Measurements from ENCODE around the gene MAGIX.
A peak's percentile ranks its signal among the peaks of the same experiment; 100 is the strongest.

MAGIX gene

GRCh38 chrX:49199906-49200771 is 37.6 kb downstream of the MAGIX start, which contains the start of gene SYP:
TSS of gene SYP (minus strand) at chrX:49200193. CDS start at chrX:49200186, 7 bp downstream.
- TF ChIP-seq POLR2A (IDR thresholded peaks at IDR 0.05; ENCODE audit: low read depth, low read length), result peak; percentile 87
- DNase-seq (ENCODE audit: insufficient read length, low spot score), result peak; percentile 45
- FAIRE-seq, result no peak

DNA sequence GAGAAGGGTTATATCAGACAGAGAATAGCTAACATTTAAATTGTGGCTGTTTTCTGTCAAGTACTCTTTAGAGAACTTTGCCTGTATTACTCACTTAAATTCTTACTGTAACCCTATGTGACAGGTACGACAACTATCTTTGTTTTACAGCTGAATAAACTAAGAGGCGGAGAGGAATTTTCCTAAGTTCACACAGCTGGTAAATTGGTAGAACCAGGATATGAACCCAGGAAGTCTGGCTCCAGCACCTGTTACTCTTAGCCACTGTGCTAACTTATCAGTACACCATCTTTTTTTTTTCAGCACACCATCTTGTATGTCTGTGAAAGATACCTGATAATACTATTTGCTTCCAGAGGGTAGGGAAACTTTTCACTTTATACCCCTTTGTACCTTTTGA is 39.5 kb downstream of the MAGIX start:
- TF ChIP-seq POLR2A (IDR thresholded peaks at IDR 0.05; ENCODE audit: low read depth, low read length), result no peak
- FAIRE-seq, result no peak
- no peak for DNase-seq (ENCODE audit: insufficient read length, low spot score)

- no peak for FAIRE-seq
- no peak for TF ChIP-seq POLR2A (IDR thresholded peaks at IDR 0.05; ENCODE audit: low read depth, low read length)
Measured at GRCh38 chrX:49203536-49203935, 41.0 kb downstream of the MAGIX start.

DNA sequence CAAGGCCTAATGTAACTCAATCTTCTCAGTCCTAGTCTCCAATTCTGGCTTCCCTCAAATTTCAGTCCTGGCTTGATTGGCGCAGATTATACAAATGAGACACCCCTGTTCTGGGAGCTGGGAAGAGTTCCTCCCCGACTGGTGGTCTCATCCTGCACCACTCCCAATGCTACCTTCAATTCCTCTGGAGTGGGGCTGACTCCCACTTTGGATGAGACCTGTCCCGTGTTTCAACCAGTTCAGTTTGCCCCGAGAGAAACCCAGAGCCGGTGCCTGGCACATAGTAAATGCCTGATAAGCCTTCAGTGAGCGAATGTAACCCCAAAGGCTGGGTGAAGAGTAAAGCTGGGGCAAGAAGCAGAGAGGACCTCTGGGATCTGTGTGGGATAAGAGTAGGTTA is 41.5 kb downstream of the MAGIX start:
- no peak for TF ChIP-seq POLR2A (IDR thresholded peaks at IDR 0.05; ENCODE audit: low read depth, low read length)
- FAIRE-seq (no peak), DNase-seq (ENCODE audit: insufficient read length, low spot score) (no peak)

More at GRCh38 chrX:49203536-49203935, 41.0 kb downstream of the MAGIX start:
- no peak for DNase-seq (ENCODE audit: insufficient read length, low spot score)

- DNase-seq (ENCODE audit: insufficient read length, low spot score) (no peak), FAIRE-seq (no peak)
- no peak for TF ChIP-seq POLR2A (IDR thresholded peaks at IDR 0.05; ENCODE audit: low read depth, low read length)
Measured at GRCh38 chrX:49204709-49205108, 42.2 kb downstream of the MAGIX start.

DNA sequence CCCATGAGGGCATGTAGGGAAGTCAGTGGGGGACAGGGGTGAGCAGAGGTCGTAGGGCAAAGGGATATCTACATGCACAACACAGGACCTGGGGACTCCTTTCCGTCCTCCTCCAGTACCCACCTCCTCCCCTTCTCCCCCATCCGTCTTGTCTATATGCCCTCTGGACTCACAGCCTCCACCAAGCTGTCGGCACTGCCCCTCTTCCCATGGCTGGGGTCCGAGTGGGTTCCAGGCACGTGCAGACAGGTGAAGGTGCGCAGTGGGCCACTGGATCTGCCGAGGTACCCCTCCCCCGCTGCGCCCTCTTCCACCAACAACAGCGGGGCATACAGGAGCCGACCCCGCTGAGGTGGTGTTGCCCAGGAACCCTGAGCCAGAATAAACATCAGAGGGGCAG is 42.9 kb downstream of the MAGIX start:
- DNase-seq (ENCODE audit: insufficient read length, low spot score) (no peak), FAIRE-seq (no peak)
- TF ChIP-seq POLR2A (IDR thresholded peaks at IDR 0.05; ENCODE audit: low read depth, low read length), result no peak

DNA sequence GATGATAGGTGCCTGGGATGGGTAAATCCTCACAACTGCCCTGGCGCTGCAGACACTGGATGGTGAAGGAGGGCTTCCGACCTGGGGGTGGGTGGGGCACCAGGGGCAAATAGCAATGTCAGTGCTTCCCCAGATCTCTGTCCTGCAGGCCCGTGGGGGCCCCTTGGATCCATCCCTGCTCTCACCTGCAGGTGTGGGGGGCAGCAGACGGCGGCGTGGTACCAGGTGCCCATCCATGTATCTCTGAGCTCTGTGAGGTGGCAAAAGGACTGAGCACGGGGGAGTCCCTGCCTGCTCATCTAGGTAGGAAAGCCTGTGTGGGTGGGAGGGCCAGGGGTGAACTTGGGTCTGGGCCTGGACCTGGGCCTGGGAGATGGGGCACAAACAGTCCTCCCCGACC is 44.0 kb downstream of the MAGIX start:
- no peak for FAIRE-seq
- no peak for TF ChIP-seq POLR2A (IDR thresholded peaks at IDR 0.05; ENCODE audit: low read depth, low read length)
- DNase-seq (ENCODE audit: insufficient read length, low spot score), result no peak

GRCh38 chrX:49208399-49208798 is 45.8 kb downstream of the MAGIX start:
- no peak for DNase-seq (ENCODE audit: insufficient read length, low spot score)
- FAIRE-seq, result no peak
- no peak for TF ChIP-seq POLR2A (IDR thresholded peaks at IDR 0.05; ENCODE audit: low read depth, low read length)

DNA sequence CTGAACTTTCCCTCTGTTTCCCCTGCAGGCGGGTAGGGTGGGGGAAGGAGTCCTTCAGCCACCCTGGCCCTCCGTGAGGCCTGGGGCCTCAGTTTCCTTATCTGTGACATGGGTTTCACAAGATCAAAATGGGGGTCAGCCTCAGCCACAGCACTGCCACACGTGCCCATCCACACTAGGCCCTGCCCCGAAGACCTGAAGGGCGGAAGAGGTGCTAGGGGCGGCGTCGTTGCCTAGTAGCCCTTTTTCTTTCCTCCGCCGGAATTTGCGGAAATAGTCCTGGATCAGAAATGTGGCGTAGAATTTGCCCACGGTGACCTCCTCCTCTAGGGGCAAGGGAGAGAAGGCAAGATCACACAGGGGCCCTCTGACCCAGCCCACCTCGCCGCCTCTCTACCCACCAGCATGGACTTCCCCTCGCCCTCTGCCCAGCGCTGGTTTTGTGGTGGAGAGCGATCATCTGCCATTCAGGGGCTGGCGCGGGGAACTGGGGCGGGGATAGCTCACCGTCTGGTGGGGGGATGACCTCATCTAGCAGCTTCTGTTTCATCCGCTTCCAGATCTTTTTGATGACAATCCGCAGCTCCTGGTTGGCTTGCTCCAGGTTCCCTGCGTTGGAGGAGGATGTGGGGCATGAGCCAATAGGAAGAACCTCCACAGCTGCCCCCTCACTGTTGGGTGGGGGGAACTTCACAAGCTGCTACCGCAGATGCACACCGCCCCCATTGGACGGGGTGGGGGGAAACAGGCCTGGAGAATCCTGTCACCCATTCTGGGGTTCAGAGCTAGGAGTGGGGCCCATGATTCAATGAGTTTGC is 47.1 kb downstream of the MAGIX start:
- TF ChIP-seq POLR2A (IDR thresholded peaks at IDR 0.05; ENCODE audit: low read depth, low read length), result no peak
- DNase-seq (ENCODE audit: insufficient read length, low spot score) (no peak), FAIRE-seq (no peak)

- FAIRE-seq, result no peak
- DNase-seq (ENCODE audit: insufficient read length, low spot score), result no peak
- no peak for TF ChIP-seq POLR2A (IDR thresholded peaks at IDR 0.05; ENCODE audit: low read depth, low read length)
Measured at GRCh38 chrX:49210406-49210805, 47.8 kb downstream of the MAGIX start.

GRCh38 chrX:49211074-49211473 is 48.5 kb downstream of the MAGIX start:
- TF ChIP-seq POLR2A (IDR thresholded peaks at IDR 0.05; ENCODE audit: low read depth, low read length), result no peak
- no peak for DNase-seq (ENCODE audit: insufficient read length, low spot score)
- FAIRE-seq, result no peak

DNA sequence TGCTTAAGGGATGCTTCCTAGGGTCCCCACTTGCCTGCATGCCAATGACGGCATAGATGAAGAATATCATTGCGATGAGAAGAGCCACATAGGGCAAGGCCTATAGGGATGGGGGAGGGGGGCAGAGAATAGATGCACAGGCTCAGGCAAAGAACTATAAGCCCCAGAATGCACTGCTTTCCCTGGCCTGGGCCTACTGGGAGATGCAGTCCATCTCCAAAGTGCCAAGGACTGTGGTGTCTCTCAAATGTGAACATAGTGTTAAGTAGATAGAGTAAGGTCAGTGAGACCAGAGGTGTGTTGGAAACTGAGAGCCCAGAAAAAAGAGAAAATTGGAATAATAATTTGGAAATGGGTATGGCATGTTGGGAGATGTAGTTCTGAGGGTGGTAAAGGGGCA is 49.7 kb downstream of the MAGIX start:
- no peak for DNase-seq (ENCODE audit: insufficient read length, low spot score)
- FAIRE-seq, result no peak
- TF ChIP-seq POLR2A (IDR thresholded peaks at IDR 0.05; ENCODE audit: low read depth, low read length), result no peak

- no peak for FAIRE-seq
Measured at GRCh38 chrX:49212861-49213260, 50.3 kb downstream of the MAGIX start.

GRCh38 chrX:49214416-49214815 is 51.9 kb downstream of the MAGIX start:
- TF ChIP-seq POLR2A (IDR thresholded peaks at IDR 0.05; ENCODE audit: low read depth, low read length), result no peak
- FAIRE-seq (no peak), DNase-seq (ENCODE audit: insufficient read length, low spot score) (no peak)

More at GRCh38 chrX:49212861-49213260, 50.3 kb downstream of the MAGIX start:
- DNase-seq (ENCODE audit: insufficient read length, low spot score), result no peak
- TF ChIP-seq POLR2A (IDR thresholded peaks at IDR 0.05; ENCODE audit: low read depth, low read length), result no peak

Measured in H54 (cell line).